Endodermal cell (in vitro differentiated cells): ENCODE data around the gene GALNT16. TPM values are rescaled to one million over a fixed set of nuclear protein-coding genes. Genes with fewer than 3 reads are reported as not detected.
"Not testable (repeated sequence)": the region's sequence is repeated elsewhere in the genome, so short reads cannot be mapped to it uniquely, and the experiment has no call there.

Experiments used
- DNase-seq: peaks from one replicate; pipeline ENCODE4 v3.0.0-alpha.2; 2017
- H3K27ac ChIP-seq: 2 replicates; pipeline ENCODE4 v1.5.1; 2013; ENCODE audit warnings: mild to moderate bottlenecking, low read depth, low read length, moderate library complexity
- H3K27me3 ChIP-seq: 2 replicates; pipeline ENCODE4 v1.6.1; 2013; ENCODE audit warnings: mild to moderate bottlenecking, low read length, moderate library complexity; ENCODE audit not compliant: insufficient read depth, control insufficient read depth, poor library complexity, severe bottlenecking
- H3K36me3 ChIP-seq: 2 replicates; pipeline ENCODE4 v1.7.0; 2013; ENCODE audit warnings: mild to moderate bottlenecking, low read length, moderate library complexity; ENCODE audit not compliant: control insufficient read depth, insufficient read depth
- H3K4me1 ChIP-seq: one replicate; pipeline ENCODE4 v1.7.0; 2013; ENCODE audit warnings: low read length; ENCODE audit not compliant: control insufficient read depth, insufficient read depth
- H3K4me3 ChIP-seq: 2 replicates; pipeline ENCODE4 v1.5.1; 2013; ENCODE audit warnings: mild to moderate bottlenecking, low read length, moderate library complexity
- H3K9ac ChIP-seq: 2 replicates; pipeline ENCODE4 v1.6.1; 2013; ENCODE audit warnings: mild to moderate bottlenecking, low read length, moderate library complexity; ENCODE audit not compliant: poor library complexity, severe bottlenecking; ENCODE audit errors: extremely low read depth
- H3K9me3 ChIP-seq: 2 replicates; pipeline ENCODE4 v1.6.1; 2013; ENCODE audit warnings: mild to moderate bottlenecking, low read length, moderate library complexity; ENCODE audit not compliant: control insufficient read depth
- H3K27ac Mint-ChIP-seq: 2 replicates; pipeline ENCODE4 v1.8.0; 2020; ENCODE audit warnings: mixed read lengths
- H3K27me3 Mint-ChIP-seq: 2 replicates; pipeline ENCODE4 v1.8.0; 2021; ENCODE audit warnings: mild to moderate bottlenecking, mixed read lengths; ENCODE audit not compliant: insufficient read depth
- H3K36me3 Mint-ChIP-seq: 2 replicates; pipeline ENCODE4 v1.8.0; 2020; ENCODE audit warnings: low read depth, mixed read lengths
- H3K4me1 Mint-ChIP-seq: 2 replicates; pipeline ENCODE4 v1.8.0; 2020; ENCODE audit warnings: mixed read lengths
- H3K4me3 Mint-ChIP-seq: 2 replicates; pipeline ENCODE4 v1.8.0; 2020; ENCODE audit warnings: mild to moderate bottlenecking, moderate library complexity, mixed read lengths
- H3K9me3 Mint-ChIP-seq: 2 replicates; pipeline ENCODE4 v1.8.0; 2020; ENCODE audit warnings: mild to moderate bottlenecking, mixed read lengths
- WGBS, 2 experiments: methylation state at CpG; one replicate each; pipeline versions ENCODE4 v1.1.5 to v1.1.7; 2013; ENCODE audit warnings: missing lambda C conversion rate in 2 of 2, mixed read lengths in 1 of 2; ENCODE audit not compliant: insufficient coverage in 1 of 2, insufficient read length in 1 of 2; 5-methylcytosine and 5-hydroxymethylcytosine counted together
- total RNA-seq, 2 donors: library from RNA; stranded (reverse); fragmentation: NEBNext Ultra II Directional in 1 of 2; extraction: Animal tissue kit (Norgen Biotek cat#: 25700) in 1 of 2; gene quantifications; 2 replicates in 1 of 2; 3 replicates in 1 of 2; pipeline ENCODE4 v1.2.1, GENCODE V29; 2021
- TF ChIP-seq, protein P1 (sequence below): fragments of 200-600 bp; sonication (generic); conservative IDR thresholded peaks from 2 replicates; pipeline ENCODE4 v1.5.0; 2021; ENCODE audit warnings: antibody characterized with exemption, mild to moderate bottlenecking

The GALNT16 gene
- total RNA-seq, 2 donors from 2014 or later, result 2.2 to 8.0 TPM

DNA sequence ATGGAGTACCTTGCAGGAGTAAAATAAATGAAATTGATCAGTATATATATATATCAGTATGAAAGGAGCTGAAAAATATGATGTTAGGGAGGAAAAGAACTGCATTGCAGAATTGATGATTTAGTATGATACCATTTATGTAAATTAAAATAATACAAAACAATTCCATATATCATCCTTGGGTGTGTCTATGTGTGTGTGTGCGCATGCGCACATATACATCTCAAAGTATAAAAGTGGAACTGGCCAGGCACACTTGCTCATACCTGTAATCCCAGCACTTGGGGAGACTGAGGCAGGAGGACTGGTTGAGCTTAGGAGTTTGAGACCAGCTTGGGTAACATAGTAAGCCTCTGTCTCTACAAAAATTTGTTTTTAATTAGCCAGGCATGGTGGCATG is 15.4 kb downstream of the GALNT16 start:
- H3K4me3 Mint-ChIP-seq, result no peak overlapping the region
- DNase-seq, result no peak
- H3K27ac ChIP-seq, result no peak overlapping the region
- H3K27ac Mint-ChIP-seq, result no peak overlapping the region
- H3K4me1 Mint-ChIP-seq, result no peaks in the 10 kb centered on the region
- H3K36me3 Mint-ChIP-seq, result no peaks in the 10 kb centered on the region
- H3K9ac ChIP-seq, result no peak overlapping the region
- TF ChIP-seq, protein P1, sequence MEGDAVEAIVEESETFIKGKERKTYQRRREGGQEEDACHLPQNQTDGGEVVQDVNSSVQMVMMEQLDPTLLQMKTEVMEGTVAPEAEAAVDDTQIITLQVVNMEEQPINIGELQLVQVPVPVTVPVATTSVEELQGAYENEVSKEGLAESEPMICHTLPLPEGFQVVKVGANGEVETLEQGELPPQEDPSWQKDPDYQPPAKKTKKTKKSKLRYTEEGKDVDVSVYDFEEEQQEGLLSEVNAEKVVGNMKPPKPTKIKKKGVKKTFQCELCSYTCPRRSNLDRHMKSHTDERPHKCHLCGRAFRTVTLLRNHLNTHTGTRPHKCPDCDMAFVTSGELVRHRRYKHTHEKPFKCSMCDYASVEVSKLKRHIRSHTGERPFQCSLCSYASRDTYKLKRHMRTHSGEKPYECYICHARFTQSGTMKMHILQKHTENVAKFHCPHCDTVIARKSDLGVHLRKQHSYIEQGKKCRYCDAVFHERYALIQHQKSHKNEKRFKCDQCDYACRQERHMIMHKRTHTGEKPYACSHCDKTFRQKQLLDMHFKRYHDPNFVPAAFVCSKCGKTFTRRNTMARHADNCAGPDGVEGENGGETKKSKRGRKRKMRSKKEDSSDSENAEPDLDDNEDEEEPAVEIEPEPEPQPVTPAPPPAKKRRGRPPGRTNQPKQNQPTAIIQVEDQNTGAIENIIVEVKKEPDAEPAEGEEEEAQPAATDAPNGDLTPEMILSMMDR, result no peak
- no peaks in the 10 kb centered on the region for H3K27me3 ChIP-seq
- WGBS, 2 experiments, result 100% methylated on average over 2 of the region's 2 CpGs; no CpG with 5 or more reads in 1 of the 2 experiments
- H3K4me1 ChIP-seq, result no peaks in the 10 kb centered on the region
- H3K27me3 Mint-ChIP-seq, result peaks cover 3% of the 10 kb centered on the region
- no peaks in the 10 kb centered on the region for H3K9me3 ChIP-seq
- H3K9me3 Mint-ChIP-seq, result no peaks in the 10 kb centered on the region
- no peaks in the 10 kb centered on the region for H3K36me3 ChIP-seq
- H3K4me3 ChIP-seq, result no peak overlapping the region

GRCh38 chr14:69277356-69277755 is 17.4 kb downstream of the GALNT16 start:
- H3K4me1 Mint-ChIP-seq, H3K9ac ChIP-seq, H3K9me3 Mint-ChIP-seq, H3K27ac ChIP-seq, H3K27ac Mint-ChIP-seq, H3K27me3 ChIP-seq, H3K4me3 Mint-ChIP-seq, H3K36me3 Mint-ChIP-seq, H3K4me3 ChIP-seq, DNase-seq, H3K36me3 ChIP-seq, H3K27me3 Mint-ChIP-seq, H3K4me1 ChIP-seq, H3K9me3 ChIP-seq: not testable (repeated sequence)
- WGBS, 2 experiments, result 94% methylated on average over 2 of the region's 3 CpGs; no CpG with 5 or more reads in 1 of the 2 experiments

DNA sequence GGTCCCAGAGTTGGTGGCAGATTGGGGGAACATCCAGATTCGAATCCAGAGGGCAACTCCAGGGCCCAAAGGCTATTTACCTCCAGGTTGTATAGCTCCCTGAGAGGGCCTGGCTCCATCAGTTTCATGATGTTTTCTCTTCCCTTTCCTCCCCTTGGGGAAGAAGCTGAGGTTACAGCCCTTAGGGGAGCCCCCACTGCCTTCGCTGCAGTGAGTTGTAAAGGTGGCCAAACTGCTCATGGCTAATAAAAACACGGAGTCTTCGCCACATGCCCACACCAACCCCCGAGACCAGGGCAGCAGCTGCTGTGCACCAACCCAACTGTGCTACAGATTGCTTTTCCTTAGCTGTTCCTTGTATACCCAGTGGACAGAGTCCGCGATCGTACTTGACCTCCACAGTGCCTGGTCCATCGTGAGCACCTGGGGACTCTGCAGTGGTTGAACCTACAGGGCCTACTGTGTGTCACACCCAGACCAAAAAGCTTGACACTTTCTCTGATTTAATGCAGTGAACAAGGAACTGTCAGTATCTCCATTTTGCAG is 20.9 kb downstream of the GALNT16 start:
- Mint-ChIP-seq H3K4me1 (no peaks in the 10 kb centered on the region), H3K27ac (no peak overlapping the region), H3K27me3 (peaks cover 13% of the 10 kb centered on the region), H3K9me3 (no peaks in the 10 kb centered on the region), H3K36me3 (no peaks in the 10 kb centered on the region), H3K4me3 (no peak overlapping the region)
- 91 to 95% methylated on average over 8 to 9 of the region's 9 CpGs for WGBS, 2 experiments
- no peaks in the 10 kb centered on the region for H3K9me3 ChIP-seq
- peak overlapping the region; percentile 68 for H3K27ac ChIP-seq
- no peak for DNase-seq
- H3K4me1 ChIP-seq, result no peaks in the 10 kb centered on the region
- no peak overlapping the region for H3K9ac ChIP-seq
- no peaks in the 10 kb centered on the region for H3K36me3 ChIP-seq
- TF ChIP-seq, protein P1, result no peak
- H3K4me3 ChIP-seq, result no peak overlapping the region
- H3K27me3 ChIP-seq, result no peaks in the 10 kb centered on the region
